GM13976 (cell line): ENCODE data around the gene WBP11.

Source experiments
- DNase-seq: peaks from one replicate; pipeline ENCODE4 v3.0.0; 2012; ENCODE audit warnings: low spot score
- CTCF ChIP-seq: IDR thresholded peaks from 2 replicates; pipeline ENCODE4 v1.5.1; 2012; ENCODE audit warnings: borderline replicate concordance, mild to moderate bottlenecking; ENCODE audit not compliant: insufficient read depth; ENCODE audit errors: extremely low read depth, missing control alignments, control extremely low read depth
- in situ Hi-C: fragments of 300-500 bp; cut with MboI; formaldehyde crosslinking; loops from one replicate; pipeline ENCODE4 v1.12.0; 2022; ENCODE audit warnings: low sequenced_read_pairs, mixed read lengths, inconsistent platforms; ENCODE audit not compliant: unreplicated experiment

WBP11 gene

DNA sequence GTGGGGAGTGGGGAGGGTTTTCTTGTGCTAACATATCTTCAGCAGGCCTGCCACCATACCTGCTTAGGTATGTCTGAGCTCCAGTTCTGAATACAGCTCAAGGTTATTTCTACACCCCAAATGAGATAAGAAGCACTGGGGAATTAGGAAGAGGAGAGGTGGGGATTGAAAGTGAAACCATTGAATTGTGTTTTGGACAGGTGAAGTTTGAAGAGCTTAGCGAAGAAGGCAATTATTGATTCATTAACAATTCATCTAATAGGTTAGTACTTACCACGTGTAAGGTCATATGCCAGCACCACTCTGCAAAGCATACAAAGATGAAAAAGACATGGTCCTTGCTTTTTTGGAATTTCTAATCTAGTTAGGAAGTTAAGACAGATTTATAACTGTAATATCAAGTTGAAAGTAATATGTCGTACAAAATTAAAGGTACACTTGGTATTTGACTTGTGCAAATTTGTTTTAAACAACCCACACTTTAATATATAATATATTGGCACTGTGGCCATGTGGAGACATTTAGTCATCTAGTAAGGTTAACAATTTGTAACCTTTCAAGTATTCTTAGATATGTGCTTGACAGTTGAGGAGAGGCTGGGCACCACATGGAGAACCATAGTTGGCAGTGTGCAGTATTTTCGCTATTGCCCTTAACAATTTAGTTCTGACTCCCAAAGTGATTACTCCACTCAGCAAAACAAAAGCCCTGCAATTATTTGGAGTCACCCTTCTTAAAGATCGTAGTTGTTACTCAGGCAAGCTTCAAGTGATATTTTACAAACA, 7.1 kb upstream of the WBP11 start:
- in situ Hi-C loops = no loop called here
- TF ChIP-seq CTCF = no peak
- DNase-seq = no peak

DNA sequence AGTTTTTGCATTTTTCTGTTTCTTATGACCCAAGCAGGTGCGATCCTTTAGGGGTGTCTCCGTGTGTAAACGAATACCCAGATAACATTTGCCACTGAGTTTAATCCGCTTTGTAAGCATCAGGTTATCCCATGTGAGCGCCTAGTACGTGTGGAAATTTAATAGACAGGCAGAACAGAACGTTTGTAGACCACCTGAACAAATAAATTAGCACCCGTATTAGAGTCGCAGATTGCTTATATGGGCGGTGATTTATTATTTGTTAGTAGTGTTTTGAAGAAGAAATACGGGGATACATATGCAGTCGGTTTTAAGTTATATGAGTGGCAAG, 517 bp upstream of the WBP11 start:
- DNase-seq = no peak
- in situ Hi-C loops = no loop called here
- no peak for TF ChIP-seq CTCF

GRCh38 chr12:14802721-14803010, 612 bp downstream of the WBP11 start:
- no peak for TF ChIP-seq CTCF
- in situ Hi-C loops = no loop called here
- no peak for DNase-seq

DNA sequence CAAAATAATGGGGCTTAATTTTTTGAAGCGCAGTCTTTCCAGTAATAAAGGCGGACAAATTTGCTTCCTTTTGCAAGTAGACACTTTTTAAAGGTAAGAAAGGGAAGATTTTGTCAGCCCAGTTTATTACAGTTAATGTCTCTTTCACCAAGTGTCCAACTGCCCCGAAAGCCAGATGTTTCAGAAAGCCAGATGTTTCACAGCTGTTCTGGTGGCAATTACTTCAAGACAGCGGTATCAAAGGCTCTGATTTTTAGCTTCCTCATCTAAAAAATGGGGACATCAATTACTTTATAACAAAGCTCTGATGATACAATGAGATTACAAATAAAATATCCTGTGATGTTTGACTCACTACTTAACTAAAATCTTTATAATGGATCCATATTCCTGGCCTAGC, 1.0 kb downstream of the WBP11 start:
- in situ Hi-C loops = no loop called here
- TF ChIP-seq CTCF = no peak
- DNase-seq = no peak

- in situ Hi-C loops = no loop called here
- no peak for DNase-seq
- TF ChIP-seq CTCF = no peak
These were observed 8.2 kb downstream of the WBP11 start for GRCh38 chr12:14795028-14795448.

DNA sequence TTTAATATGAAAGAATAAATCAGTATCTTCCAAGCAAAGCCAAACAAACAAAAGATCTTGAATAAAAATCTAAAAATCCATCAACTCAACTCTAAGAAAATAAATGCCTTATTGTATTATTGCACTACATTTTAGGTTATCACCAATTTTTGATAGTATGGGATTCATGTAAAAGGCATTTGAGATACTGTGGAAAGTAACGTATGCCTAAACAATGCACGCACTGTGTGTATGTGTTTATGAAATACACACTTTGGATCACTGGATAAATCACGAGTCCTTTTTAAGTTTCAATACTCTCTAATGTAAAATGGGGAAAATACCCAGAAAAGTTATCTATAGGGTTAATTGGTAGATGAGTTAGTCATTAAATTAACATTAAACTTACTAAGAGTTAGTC, 17.7 kb downstream of the WBP11 start:
- TF ChIP-seq CTCF = no peak
- in situ Hi-C loops = no loop called here
- DNase-seq = no peak
